Pancreas (tissue), 10 donors: ENCODE results near the gene CNTNAP4. TPM values are rescaled to one million over a fixed set of nuclear protein-coding genes. Genes with fewer than 3 reads are reported as not detected.

Experiments used
- ATAC-seq, 4 donors: fragments of 200-7000 bp; cut with Tn5 transposase; one replicate each; pipeline versions ENCODE4 v1.8.0 to v1.9.1; 2020; ENCODE audit warnings: mild to moderate bottlenecking in 4 of 4, moderate library complexity in 4 of 4
- DNase-seq, 6 donors: peaks; one replicate each; pipeline ENCODE4 v3.0.0-alpha.2; 2020
- FAIRE-seq: peaks from 2 replicates; lab custom pipeline; 2012; peaks lifted over from hg19 to GRCh38; lab: Jason Lieb, UNC
- H3K27ac ChIP-seq, 4 donors: fragments of 200-600 bp; sonication (generic); 1 replicate in 3 of 4; 2 replicates in 1 of 4; pipeline versions ENCODE4 v1.5.0 to v1.8.0; 2020
- H3K27me3 ChIP-seq, 4 donors: fragments of 200-600 bp; one replicate each; pipeline ENCODE4 v1.8.0; 2021
- H3K36me3 ChIP-seq, 3 donors: fragments of 200-600 bp; sonication (generic) in 1 of 3; one replicate each; pipeline versions ENCODE4 v1.5.0 to v1.8.0; 2020 to 2021
- H3K4me1 ChIP-seq, 3 donors: fragments of 200-600 bp; one replicate each; pipeline ENCODE4 v1.8.0; 2021
- H3K4me3 ChIP-seq, 4 donors: fragments of 200-600 bp; sonication (generic) in 2 of 4; one replicate each; pipeline versions ENCODE4 v1.5.0 to v1.8.0; 2020 to 2021
- H3K9me3 ChIP-seq, 4 donors: fragments of 200-600 bp; one replicate each; pipeline ENCODE4 v1.8.0; 2021
- WGBS, 2 donors: extraction: QIAGEN DNeasy Blood & Tissue Kit; methylation state at CpG; one replicate each; pipeline ENCODE4 v1.1.7; 2013; 5-methylcytosine and 5-hydroxymethylcytosine counted together
- intact Hi-C, 3 donors: fragments of 100-400 bp; cut with DNase I; formaldehyde crosslinking; loops; one replicate each; pipeline versions ENCODE4 v1.11.1 to v1.14.2; 2022
- polyA plus RNA-seq, 2 donors: library from polyadenylated mRNA; stranded (reverse); fragments of 200-250 nt; gene quantifications; one replicate each; pipeline ENCODE4 v1.2.3, GENCODE V29; 2013
- total RNA-seq, 6 donors: library from RNA; stranded (reverse); fragmentation: NEBNext Ultra II Directional in 4 of 6; extraction: Animal tissue kit (Norgen Biotek cat#: 25700) in 4 of 6; gene quantifications; one replicate each; pipeline versions ENCODE4 v1.2.1 to v1.2.4, GENCODE V29; 2021 to 2023
- TF ChIP-seq, protein P1 (sequence below), 4 donors: fragments of 200-600 bp; sonication (generic) in 3 of 4; IDR thresholded peaks; one replicate each; pipeline versions ENCODE4 v1.5.0 to v1.8.0; 2021; ENCODE audit warnings: antibody characterized with exemption in 4 of 4
- donor health status: healthy with polysubstance abuse.
- donor health status: DM: no; HTN: no; CAD: no; lungs with moderate emphysema.
- donor health status: DM: no; HTN: no; CAD: no.
- donor health status: control.
- donor health status: control.
- donor health status: Bipolar disorder and iron deficiency.
- donor health status: DM: yes; HTN: yes; CAD: no.
- donor health status: DM: no; HTN: no; CAD: no.
- donor health status: DM: no; HTN: no; CAD: no.
- donor health status: DM: yes; HTN: yes; CAD: no.

The CNTNAP4 gene
- total and polyA plus RNA-seq, 8 donors, result not detected

DNA sequence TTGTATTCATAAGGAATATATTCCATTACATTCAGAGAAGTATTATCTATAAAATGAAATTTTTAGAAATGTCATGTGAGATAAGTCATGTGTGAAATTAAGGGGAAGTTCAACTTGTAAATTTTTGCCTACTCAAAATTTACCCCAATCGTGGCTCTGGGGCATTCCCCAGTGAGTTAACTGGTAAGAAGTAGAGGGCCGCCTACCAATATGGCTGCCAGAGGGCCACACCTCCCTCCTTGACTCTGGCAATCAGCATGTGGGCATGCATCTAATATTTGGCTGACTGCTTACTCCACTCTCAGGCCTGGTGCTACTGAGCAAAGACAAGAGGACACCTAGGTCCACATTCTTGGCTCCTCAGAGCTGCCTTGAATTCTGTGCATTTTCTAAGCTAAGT is 39.7 kb upstream of the CNTNAP4 start:
- Histone ChIP-seq H3K9me3 (no peaks in the 10 kb centered on the region), H3K36me3 (no peaks in the 10 kb centered on the region), H3K4me3 (no peak overlapping the region), H3K4me1 (peaks cover 0 to under 1% (median 0%) of the 10 kb centered on the region in 3 donors), H3K27ac (no peak overlapping the region), H3K27me3 (no peaks in the 10 kb centered on the region)
- intact Hi-C loops, result no loop called here
- TF ChIP-seq, protein P1, sequence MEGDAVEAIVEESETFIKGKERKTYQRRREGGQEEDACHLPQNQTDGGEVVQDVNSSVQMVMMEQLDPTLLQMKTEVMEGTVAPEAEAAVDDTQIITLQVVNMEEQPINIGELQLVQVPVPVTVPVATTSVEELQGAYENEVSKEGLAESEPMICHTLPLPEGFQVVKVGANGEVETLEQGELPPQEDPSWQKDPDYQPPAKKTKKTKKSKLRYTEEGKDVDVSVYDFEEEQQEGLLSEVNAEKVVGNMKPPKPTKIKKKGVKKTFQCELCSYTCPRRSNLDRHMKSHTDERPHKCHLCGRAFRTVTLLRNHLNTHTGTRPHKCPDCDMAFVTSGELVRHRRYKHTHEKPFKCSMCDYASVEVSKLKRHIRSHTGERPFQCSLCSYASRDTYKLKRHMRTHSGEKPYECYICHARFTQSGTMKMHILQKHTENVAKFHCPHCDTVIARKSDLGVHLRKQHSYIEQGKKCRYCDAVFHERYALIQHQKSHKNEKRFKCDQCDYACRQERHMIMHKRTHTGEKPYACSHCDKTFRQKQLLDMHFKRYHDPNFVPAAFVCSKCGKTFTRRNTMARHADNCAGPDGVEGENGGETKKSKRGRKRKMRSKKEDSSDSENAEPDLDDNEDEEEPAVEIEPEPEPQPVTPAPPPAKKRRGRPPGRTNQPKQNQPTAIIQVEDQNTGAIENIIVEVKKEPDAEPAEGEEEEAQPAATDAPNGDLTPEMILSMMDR (IDR thresholded peaks at IDR 0.05), result no peak
- FAIRE-seq (no peak), ATAC-seq (no peak), DNase-seq (no peak)
- 40 to 82% methylated on average over 2 of the region's 2 CpGs for WGBS, 2 donors

DNA sequence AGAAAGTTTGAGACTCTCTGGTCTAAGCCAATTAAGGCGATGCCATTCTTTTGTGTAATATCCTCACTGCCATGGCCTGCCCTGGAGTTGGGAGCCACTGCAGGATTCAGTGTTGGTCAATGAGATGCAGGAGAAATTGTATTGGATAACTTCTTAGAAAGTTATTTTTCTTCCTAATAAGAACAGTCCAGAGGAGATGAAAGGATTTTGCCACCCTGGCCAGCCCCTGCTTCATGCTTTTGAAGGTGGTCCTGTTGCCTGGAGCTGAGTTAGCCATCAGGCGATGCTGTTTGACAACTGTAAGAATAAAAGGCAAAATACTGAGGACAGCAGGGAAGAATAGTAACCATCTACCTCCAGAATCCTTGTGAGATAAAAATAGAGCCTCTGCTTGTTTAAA is 35.4 kb upstream of the CNTNAP4 start:
- FAIRE-seq (no peak), ATAC-seq (no peak), DNase-seq (no peak)
- no peaks in the 10 kb centered on the region for H3K27me3 ChIP-seq
- H3K4me1 ChIP-seq, result peaks cover 0 to 9% (median 3%) of the 10 kb centered on the region in 3 donors
- no peak overlapping the region for H3K27ac ChIP-seq
- intact Hi-C loops, result no loop called here
- H3K4me3 ChIP-seq, result no peak overlapping the region
- WGBS, 2 donors, result 97 to 98% methylated on average over 2 of the region's 2 CpGs
- no peaks in the 10 kb centered on the region for H3K9me3 ChIP-seq
- TF ChIP-seq, protein P1 (IDR thresholded peaks at IDR 0.05), result no peak
- no peaks in the 10 kb centered on the region for H3K36me3 ChIP-seq

DNA sequence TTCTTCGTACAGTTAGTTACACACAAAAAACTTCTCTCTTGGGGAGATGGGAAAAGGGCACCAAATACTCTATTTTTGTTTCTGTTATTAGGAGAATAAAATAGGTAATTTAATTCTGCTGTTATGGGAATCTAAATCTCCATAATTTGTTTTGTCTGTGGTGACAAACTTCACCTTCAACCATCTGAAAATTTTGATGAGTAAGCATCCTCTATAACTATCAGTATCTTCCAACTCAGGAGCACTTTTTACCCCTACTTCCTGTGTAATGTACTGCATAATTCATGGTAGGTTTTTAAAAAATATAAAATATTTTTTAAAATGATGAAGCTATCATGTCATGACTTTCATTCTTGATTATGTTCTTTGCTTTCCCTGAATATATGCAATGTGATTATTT is 33.6 kb upstream of the CNTNAP4 start:
- no peak for ATAC-seq
- no peak overlapping the region for H3K4me3 ChIP-seq
- H3K27me3 ChIP-seq, result no peaks in the 10 kb centered on the region
- intact Hi-C loops, result no loop called here
- no peaks in the 10 kb centered on the region for H3K9me3 ChIP-seq
- no peak for FAIRE-seq
- no peak overlapping the region for H3K27ac ChIP-seq
- no peaks in the 10 kb centered on the region for H3K36me3 ChIP-seq
- WGBS, 2 donors, result 87 to 93% methylated on average over 1 of the region's 1 CpG
- H3K4me1 ChIP-seq, result peaks cover 0 to 9% (median 3%) of the 10 kb centered on the region in 3 donors
- TF ChIP-seq, protein P1 (IDR thresholded peaks at IDR 0.05), result no peak
- no peak for DNase-seq

DNA sequence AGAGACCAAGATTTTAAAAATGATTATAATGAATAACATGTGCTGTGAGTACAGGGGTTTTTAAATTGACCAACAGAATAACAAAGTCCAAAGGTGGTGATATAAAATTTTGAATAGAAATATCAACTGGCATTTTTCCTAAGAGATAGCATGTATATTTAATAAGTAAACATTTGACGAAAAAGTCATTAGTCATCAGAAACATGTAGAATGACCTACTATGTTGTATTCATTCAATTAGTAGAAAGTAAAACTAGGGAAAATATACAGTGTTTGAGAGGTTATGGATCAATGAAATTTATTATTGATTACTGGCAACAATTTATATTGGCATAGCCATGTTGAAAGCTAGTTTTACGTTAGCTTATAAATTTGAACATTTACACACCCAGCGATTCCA is 30.6 kb upstream of the CNTNAP4 start:
- TF ChIP-seq, protein P1 (IDR thresholded peaks at IDR 0.05), result no peak
- H3K4me3 ChIP-seq, result no peak overlapping the region
- H3K9me3 ChIP-seq, result no peaks in the 10 kb centered on the region
- no peak overlapping the region for H3K27ac ChIP-seq
- FAIRE-seq (no peak), DNase-seq (no peak), ATAC-seq (no peak)
- intact Hi-C loops, result no loop called here
- no peaks in the 10 kb centered on the region for H3K27me3 ChIP-seq
- H3K4me1 ChIP-seq, result peaks cover 0 to 9% (median 3%) of the 10 kb centered on the region in 3 donors
- 57 to 62% methylated on average over 3 of the region's 3 CpGs for WGBS, 2 donors
- H3K36me3 ChIP-seq, result no peaks in the 10 kb centered on the region

DNA sequence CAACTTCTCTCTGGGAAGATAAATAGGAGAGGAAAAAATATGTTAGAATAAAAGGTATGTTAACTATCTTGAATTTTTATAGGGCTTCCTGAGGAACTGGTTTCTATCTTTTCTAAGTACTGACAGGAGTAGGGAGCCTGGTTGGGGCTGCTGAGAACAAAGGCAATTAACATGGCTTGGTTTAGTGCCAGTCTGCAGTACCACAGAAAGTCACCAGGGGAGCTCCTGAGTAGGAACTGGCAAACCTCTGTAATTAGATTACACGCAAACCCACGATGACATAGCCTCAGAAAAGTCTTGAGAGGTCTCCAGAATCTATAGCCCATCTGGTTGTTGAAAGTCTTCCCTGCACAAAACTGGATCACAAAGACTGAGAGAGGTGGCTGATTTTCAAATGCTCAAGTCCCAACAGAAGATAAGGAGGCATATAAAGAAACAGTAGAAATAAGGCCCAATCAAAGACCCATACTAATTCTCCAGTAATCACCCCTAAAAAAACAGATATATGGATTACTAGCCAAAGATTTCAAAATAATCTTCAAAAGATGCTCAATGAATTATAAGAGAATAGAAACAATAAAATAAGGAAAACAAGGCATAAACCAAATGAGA is 11.7 kb upstream of the CNTNAP4 start:
- ATAC-seq (peak in 2 of 4 donors; percentile 57 to 68), DNase-seq (peak in 3 of 6 donors; percentile 19 to 54 (median 32)), FAIRE-seq (no peak)
- H3K9me3 ChIP-seq, result no peaks in the 10 kb centered on the region
- no peak overlapping the region for H3K27ac ChIP-seq
- WGBS, 2 donors, result 17 to 20% methylated on average over 2 of the region's 2 CpGs
- TF ChIP-seq, protein P1 (IDR thresholded peaks at IDR 0.05), result peak in 2 of 4 donors; percentile 20 to 30
- H3K27me3 ChIP-seq, result no peaks in the 10 kb centered on the region
- intact Hi-C loops, result no loop called here
- no peak overlapping the region for H3K4me3 ChIP-seq
- no peaks in the 10 kb centered on the region for H3K36me3 ChIP-seq
- no peaks in the 10 kb centered on the region for H3K4me1 ChIP-seq
